SIG-M5 (cell line): ENCODE measurements around the gene RRAGC.
"Not testable (repeated sequence)": the region's sequence is repeated elsewhere in the genome, so short reads cannot be mapped to it uniquely, and the experiment has no call there.

Experiments used
- DNase-seq: peaks from one replicate; lab custom pipeline; 2025; lab: John Stamatoyannopoulos, UW

The RRAGC gene

GRCh38 chr1:38815903-38816627 lies 43.5 kb downstream of the RRAGC start:
- DNase-seq: no peak

- DNase-seq: no peak
Measured at GRCh38 chr1:38814984-38815464, 44.5 kb downstream of the RRAGC start.

GRCh38 chr1:38814444-38814983 lies 45.1 kb downstream of the RRAGC start:
- DNase-seq: no peak

DNA sequence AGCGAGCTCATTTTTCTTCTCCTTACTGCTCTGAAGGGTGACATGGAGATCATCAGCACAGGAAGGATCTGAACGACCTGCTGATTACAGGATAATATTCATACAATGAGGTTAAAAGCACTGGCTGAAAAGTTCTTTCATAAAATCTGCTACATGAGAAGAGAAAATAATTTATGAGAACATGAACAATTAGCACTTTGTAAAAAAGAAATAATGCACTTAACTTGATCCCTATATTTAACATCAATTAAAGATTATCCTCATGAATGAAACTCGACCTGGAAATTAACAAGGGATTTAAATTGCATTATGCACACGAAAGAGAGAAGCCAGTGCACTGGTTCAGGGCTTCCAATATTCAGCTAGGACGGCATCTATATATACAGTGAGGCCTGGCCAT lies 46.6 kb downstream of the RRAGC start:
- no peak for DNase-seq

DNA sequence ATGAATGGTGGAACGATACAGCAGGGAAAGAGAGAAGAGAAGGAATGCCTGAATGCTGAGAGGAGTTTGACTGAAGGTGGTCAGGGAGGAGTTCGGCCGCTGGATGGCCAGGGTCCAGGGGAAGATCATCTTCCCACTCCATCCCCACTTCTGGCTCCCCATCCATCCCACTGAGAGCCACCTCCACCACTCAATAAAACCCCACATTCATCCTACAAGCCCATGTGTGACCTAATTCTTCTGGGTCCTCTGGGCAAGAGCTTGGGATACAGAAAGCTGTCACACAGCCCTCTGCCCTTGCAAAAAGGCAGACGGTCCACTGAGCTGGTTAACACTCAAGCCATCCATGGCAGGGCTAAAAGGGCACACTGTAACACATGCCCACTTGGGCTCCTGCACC lies 48.1 kb downstream of the RRAGC start:
- not testable (repeated sequence) for DNase-seq

GRCh38 chr1:38806090-38806489 lies 53.5 kb downstream of the RRAGC start:
- DNase-seq: no peak

GRCh38 chr1:38805036-38805435 lies 54.5 kb downstream of the RRAGC start:
- no peak for DNase-seq

DNA sequence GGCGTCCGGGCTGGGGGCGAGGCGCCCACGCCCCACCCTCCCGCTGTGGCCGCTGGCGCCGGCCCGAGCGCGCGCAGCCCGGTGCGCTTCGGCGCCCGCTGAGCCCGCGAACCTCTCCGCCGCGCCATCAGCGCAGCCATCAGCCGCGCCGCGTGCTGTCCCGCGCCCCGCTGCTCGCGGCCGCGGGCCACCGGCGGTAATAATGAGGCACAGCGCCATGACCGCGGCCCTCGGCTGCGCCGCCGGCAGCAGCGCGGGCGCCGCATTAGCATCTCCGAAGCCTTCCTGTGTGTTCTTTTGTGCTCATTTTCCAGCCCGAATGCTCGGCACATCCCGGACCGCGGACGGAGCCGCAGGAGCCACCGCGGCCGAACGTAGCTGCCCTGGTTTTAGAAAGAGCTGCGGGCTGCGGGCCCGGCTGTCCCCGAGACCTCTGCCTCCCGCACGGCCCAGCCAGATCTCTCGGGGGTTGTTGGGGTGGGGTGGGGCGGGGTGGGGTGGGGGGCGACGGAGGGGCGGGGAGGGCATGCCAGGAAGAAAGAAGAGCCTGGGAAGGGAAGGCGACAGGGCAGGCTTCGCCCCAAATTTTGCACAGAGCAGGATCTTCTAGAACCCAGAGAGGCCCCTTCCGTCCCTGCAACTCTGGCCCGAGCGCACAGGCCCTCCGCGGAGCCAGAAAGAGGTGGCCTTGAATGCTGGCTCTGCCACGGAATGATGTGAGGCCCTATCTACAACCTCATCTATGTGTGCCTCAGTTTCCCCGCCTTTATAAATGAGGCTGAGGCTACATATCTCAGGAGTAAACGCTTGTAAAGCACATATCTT lies 55.3 kb downstream of the RRAGC start:
- DNase-seq: no peak

DNA sequence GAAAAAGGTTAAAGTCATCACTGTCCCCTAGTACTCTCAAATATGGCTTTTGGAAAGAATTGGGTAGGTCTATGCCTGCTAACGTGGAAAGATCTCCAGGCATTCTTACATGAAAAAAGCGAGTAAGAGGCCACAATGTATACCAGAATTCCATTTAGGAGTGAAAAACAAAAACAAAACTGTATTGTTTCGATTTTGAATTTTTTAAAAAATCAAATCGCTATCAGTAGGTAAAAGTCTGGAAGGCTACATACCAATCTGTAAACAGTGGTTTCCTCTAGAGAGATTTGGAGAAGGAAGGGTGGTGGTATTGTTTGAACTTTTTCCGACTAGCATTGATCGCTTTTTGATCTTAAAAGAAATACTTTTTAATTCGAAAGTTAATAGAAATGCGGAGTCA lies 55.9 kb downstream of the RRAGC start:
- no peak for DNase-seq

GRCh38 chr1:38800720-38801671 lies 58.6 kb downstream of the RRAGC start:
- no peak for DNase-seq

DNA sequence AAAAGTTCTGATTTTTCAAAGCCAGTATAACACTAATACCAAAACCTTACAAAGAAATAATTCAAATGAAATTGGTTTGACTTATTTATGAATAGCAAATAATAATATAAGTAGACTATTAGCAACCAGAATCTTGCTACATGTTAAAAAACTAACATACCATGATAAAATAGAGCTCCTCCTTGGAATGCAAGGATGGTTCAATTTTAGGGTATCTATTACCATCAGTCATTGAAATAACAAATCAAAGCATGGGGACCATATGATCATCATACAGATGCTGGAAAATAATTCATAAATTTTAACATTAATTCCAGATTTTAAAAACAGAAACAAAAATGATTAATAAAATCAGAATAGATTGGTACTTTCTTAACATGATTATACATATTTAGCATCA lies 66.3 kb downstream of the RRAGC start:
- DNase-seq: no peak

- no peak for DNase-seq
Measured at GRCh38 chr1:38791892-38792291, 67.7 kb downstream of the RRAGC start.

DNA sequence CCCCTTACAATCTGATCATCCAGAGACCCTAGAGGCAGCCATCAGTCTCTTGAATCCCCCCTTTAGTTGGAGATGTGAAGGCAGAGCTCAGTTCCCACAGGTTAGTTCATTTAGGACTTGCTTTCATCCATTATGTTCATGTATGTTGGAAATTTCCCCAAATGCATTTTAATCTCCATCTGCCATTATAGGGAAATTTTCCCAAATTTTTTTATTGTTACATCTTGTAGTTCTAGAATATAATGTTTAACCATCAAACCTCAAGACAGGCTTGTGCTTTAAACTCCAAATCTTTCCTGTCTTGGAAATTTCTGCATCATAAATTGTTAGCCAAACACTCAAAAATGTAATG lies 68.4 kb downstream of the RRAGC start:
- no peak for DNase-seq

GRCh38 chr1:38790422-38791163 lies 69.0 kb downstream of the RRAGC start:
- DNase-seq: no peak

DNA sequence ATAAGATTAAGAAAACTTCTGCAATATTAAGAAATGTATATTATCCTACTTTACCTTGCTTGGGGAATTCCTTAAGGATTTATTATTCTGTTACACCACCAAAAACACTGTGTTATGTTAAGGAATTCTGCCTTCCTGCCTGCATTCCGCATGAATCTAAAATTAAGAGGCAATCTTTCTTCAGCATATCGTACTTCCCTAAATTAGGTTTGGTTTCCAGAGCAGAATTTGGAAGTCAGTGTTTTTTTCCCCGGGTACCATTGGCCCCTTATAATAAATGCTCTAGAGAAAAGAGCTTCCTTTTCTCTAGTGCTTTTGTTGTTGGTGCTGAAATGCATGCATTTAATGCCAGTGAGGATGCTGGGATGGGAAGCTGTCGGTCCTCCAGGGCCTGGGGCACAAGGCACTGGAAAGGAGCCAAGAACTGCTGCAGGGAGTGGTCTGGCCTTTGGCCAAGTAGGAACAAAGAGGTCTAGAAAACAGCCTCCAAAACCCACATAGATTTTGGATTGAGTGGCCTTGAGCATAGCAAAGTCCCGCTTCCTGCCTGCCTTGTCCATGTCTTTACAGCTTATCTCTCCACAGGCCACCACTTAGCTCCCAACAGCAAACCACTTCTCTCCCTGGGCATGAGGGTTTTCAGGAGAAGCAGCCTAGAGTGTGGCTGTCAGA lies 69.9 kb downstream of the RRAGC start:
- no peak for DNase-seq

- no peak for DNase-seq
Measured at GRCh38 chr1:38788341-38789336, 70.9 kb downstream of the RRAGC start.
